OCI-M1 (cell line): ENCODE measurements around the gene ASF1B.
"Not testable (repeated sequence)": the region's sequence is repeated elsewhere in the genome, so short reads cannot be mapped to it uniquely, and the experiment has no call there.

Experiments used
- DNase-seq: peaks from one replicate; lab custom pipeline; 2025; lab: John Stamatoyannopoulos, UW

Gene ASF1B

GRCh38 chr19:14160017-14160703 lies 23.8 kb upstream of the ASF1B start:
- no peak for DNase-seq

GRCh38 chr19:14159059-14159458 lies 22.7 kb upstream of the ASF1B start:
- DNase-seq: no peak

DNA sequence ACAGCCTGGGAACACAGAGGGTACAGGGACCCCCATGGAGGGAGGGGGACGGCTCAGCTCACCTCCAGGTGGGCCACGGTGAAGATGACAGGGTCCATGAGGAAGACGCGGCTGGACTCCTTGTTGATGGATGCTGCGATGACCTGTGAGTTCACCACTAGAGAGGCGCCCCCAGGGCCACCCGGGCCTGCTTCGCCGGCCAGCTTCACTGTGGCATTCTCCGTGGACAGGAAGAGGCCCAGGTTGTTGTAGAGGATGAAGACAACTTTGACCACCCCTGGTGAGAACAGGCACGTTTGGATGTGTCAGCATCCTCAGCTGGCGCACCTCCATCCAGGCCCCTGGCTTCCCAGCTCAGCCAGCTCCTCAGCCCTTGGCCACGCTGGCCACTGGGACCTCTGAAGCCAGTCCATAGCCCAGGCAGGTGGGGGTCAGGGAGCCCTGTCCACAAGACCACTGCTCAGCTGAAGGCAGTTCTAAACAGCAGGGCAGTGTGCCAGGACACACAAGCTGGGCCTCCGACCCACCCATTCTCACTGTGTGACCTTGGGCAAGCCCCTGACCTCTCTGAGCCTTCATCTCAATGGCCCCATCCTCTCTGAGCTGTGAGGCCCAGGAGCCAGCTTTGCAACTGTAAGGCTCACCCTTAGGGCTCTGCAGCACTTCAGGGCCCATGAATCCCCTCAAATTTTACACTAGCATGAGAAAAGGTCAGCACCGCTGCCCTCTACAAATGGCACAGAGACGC lies 22.1 kb upstream of the ASF1B start:
- DNase-seq: no peak

DNA sequence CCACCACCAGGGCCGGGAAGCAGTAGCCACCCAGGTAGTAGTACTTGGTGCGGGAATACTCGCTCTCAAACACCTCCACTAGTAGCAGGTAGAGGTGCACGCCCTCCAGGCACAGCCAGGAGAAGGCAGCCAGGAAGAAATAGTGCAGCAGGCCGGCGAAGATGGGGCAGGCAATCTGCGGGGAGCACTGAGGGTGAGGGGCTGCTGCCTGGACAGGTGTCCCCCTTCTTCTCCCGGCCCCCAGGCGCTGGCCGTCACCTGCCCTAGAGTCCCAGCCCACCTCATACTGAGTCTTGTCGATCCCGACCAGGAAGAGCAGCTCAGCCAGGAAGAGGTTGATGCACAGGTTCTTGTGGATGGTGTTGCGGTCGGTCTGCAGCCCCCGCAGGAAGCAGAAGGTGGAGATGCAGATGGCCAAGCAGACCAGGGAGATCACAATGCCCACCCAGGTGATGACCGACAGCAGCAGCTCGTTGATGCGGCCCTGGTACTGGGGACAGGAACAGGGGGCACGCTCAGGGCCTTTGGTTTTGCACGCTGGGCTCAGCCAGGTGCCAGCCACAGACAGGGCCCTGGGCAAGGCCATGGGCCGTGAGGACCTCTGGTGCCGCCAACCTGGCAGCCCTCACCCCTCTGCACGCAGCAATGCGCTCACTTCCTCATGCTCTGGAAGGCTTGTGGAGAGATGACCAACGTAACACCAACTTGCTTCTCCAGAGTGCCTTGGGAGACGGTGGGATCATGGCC lies 20.8 kb upstream of the ASF1B start:
- no peak for DNase-seq

- no peak for DNase-seq
Measured at GRCh38 chr19:14156122-14156521, 19.7 kb upstream of the ASF1B start.

DNA sequence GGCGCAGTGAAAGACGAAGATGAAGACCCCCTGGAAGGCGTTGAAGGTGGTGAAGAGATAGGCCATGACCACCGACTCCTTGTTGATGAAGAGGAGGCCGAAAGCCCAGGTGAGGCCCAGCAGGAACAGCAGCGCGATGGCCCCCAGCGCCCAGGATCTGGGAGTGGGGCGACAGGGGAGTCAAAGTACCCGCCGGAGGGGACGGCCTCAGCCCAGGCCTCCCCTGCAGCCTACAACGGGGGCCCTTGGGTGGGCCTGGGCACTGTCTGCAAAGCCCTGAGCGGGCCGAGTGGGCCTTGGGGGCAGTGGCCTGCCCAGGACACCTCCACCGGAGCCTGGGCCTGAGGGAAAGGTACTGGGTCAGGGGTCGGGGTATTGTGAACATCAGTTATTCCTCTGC lies 19.0 kb upstream of the ASF1B start:
- no peak for DNase-seq

DNA sequence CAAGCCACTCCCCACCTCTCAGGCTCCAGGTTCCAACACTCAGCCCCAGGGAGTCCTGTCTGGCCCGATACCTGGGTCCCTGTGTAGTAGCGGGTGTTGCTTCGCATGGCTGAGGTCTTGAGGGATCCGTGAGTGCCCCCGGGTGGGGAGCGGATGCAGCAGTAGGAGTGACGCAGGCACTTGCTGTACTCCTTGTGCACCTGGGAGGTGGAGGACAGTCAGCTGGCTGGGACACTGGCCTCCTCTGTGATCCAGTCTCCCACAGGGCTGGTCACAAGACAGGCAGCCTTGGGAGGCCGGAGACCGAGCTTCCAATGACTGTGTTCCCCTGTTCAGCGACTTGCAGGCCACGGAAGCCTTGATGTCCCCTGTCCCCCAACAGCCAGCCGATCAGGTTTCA lies 16.3 kb upstream of the ASF1B start:
- DNase-seq: no peak

DNA sequence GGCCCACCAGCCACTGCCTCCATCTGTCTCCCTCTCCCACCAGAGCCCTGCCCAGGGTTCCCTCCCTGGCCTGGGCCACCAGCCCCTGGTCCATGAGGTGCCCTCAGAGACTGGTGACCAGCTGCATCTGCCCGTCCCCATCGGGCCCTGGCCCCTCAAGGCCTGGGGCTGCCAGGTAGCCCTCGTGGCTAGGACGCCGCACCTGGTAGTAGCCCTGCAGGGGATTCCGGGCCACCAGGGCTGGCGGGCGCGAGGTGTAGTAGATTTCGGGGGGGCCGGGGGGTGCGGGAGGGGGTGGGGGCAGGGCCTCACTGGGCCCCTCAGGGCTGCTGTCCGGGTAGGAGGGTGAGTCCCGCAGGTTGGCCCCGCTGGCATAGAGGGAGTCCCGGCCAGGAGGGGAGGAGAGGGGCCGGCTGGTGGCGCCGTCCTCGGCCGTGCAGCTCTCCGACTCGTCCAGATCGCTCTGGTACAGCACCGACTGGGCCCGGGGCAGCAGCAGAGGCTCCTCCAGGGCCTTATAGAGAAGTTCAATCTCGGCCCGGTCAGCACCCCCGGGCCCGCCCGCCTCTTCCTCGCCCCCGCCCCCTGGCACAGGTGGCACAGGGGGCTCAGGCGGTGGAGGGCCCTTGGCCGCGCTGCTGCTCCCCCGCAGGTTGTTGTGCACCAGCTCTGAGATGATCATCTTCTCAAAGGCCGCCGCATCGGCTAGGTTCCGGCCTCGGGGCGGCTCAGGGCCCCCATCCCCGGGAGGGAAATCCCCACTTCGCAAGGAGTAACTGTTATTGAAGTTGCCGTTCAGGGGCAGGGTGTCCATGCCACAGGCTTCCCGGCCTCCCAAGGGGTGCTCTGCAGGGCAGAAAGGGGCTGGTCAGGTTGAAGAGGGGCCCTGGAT lies 14.6 kb upstream of the ASF1B start:
- DNase-seq: no peak

DNA sequence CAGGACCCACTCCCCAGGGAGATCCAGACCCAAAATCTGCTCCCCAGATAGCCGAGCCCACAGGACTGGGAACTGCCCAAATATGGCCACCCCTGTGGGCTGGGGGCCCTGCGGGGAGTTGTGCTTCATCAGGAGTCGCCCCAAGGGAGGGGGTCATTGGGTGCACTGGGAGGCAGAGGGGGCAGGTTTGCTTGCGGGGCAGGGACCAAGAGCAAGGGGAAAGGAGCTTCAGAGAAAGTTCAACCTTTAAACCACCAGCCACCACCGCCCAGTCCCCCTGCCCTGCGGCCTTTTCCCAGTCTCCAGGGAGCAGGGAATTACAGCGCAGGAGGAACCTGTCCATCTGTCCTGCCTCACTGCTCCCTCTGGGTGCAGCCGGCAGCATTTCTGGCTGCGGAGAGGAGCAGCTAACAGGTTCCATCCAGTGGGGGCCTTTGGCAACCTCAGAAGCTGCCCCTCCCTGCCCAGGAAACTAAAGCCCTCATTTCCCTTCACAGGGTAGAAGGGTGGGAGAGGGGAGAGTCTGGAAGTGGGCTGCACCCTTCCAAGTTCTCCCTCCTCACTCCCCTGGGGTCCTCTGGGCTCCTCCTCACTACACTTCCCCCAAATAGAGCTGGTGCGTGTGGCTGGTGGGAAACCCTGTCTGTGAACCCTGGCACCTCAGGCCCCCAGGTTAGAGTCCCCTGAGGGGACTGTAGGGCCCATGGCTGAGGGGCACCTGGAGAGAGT lies 13.8 kb upstream of the ASF1B start:
- no peak for DNase-seq

DNA sequence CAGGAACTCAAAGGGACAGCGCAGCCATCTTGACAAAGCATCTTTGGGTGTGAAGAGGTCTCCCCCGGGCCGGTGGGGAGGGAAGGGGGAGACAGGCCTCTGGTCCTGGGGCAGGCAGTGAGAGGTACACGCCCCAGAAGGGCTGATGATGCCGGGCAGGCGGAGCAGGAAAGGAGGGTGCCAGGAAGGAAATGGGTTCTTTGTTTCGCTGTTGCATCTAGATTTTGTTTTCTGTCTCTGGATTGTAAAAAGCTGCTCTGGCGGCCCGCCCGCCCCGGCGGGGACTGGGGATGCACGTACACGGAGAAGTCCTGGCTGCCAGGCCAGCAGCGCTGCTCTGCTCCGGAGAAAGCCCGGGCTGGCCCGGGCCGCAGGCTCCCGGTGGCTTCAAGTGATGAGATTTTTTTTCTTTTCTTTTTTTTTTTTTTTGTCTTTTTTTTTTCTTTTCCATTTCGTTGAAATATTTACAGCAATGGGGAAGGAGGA lies 13.2 kb upstream of the ASF1B start:
- no peak for DNase-seq

DNA sequence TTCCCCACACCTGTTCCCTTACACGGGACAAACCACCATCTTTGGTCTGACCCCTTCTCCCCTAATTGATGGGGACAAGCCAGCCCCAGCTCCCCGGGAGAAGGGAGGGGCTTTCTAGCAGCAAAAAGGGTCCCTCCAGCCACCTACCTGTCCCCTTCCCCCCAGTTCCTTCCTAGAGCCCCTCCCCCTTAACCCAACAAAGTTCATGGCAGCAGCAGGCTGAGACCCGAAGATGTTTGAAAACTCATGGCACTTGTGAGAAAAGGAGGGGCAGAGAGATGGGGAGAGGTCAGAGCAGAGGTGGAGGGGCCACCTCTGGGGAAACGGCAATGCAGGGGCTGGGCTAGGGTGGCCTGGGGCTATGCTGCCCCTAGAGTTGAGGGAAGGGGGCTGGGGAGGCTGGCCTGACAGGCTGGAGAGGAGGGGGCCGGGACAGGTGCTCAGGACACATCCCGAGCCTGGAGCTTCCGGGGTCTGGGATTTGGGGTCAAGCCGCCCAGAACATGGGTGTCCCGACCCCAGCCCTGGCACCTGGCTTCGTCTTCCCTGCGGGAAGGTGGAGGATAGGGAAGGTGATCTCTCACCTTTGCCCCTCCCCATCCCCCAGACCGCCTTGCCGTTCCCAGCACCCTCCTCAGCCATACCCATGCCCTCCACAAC lies 12.5 kb upstream of the ASF1B start:
- no peak for DNase-seq

DNA sequence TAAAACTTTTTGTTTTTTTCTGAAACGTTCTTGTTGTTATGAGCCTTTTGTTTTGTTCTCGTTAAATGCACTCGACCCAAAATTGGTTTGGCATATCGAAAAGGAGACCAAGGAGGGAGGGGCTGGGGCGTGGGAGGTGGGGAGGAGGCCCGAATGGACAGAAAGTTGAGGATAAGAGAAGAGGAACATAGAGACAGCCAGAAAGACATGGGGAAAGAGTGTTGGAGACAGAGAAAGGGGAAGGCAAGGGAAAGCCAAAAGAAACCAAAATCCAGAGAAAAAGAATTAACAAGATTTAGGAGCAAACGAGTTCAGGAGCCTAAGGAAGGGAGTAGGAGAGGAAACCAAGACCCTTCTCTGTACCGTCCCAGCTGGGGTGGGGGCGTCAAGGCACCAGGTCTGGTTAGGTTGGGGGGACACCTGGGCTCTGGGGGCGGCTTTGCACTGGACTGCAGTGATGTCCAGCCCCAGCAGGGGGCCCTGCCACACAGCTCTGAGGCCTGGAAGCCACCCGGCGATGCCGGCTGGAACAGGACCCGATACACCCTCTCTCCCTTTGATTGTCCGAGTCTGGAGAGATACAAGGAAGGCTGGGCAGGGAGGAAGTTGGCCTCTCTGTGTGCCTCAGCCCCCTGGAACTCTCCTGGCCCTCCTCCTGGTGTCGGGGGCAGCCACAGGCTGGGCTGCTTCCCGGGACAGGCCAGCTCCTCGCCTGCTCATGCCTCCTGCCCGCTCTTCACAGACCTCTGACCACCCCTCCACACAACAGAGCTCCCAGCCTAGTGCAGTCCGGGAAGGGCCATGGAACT lies 11.6 kb upstream of the ASF1B start:
- peak; percentile 96 for DNase-seq

GRCh38 chr19:14146789-14147216 lies 10.4 kb upstream of the ASF1B start:
- DNase-seq: peak; percentile 91

GRCh38 chr19:14146169-14146568 lies 9.8 kb upstream of the ASF1B start:
- not testable (repeated sequence) for DNase-seq

- no peak for DNase-seq
Measured at GRCh38 chr19:14145381-14145780, 9.0 kb upstream of the ASF1B start.

- peak; percentile 100 for DNase-seq
Measured at GRCh38 chr19:14142262-14143190, 6.1 kb upstream of the ASF1B start.

DNA sequence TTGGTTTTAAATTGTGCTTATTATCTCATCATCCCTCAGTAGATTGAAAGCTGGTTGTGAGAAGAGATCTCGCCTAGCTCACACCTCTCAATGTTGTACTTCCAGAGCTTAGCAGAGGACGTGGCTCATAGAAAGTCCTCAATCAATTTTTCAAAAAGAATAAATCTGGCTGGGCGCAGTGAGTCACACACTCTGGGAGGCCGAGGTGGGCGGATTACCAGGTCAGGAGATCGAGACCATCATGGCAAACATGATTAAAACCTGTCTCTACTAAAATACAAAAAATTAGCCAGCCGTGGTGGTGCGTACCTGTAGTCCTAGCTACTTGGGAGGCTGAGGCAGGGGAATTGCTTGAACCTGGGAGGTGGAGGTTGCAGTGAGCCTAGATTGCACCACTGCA lies 4.7 kb upstream of the ASF1B start:
- DNase-seq: no peak

DNA sequence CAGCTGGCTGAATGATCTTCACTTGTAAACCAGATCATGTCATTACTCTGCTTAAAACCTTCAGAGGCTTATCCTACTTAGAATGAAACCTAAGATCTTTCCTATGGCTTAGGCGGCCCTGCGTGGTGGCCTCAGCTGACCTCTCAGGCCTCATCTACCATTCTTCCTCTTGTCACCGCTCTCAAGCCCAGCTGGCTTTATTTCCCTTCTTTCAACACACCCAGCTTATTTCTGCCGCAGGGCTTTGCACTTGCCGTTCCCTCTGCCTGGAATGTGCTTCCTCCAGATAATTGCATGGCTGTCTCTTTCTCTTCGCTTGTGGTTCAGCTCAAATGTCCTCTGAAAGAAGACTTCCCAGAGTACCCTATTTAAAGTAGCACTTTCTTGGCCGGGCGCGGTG lies 3.6 kb upstream of the ASF1B start:
- peak; percentile 53 for DNase-seq
